Rectal smooth muscle tissue (tissue), 1 donor: ENCODE data around the gene C1QL4.
A peak's percentile ranks its signal among the peaks of the same experiment; 100 is the strongest.
"Not testable (repeated sequence)": the region's sequence is repeated elsewhere in the genome, so short reads cannot be mapped to it uniquely, and the experiment has no call there.

Source experiments
- H3K27ac ChIP-seq: one replicate; pipeline ENCODE4 v1.7.0; 2013; ENCODE audit warnings: low read depth, low read length, inconsistent platforms
- H3K27me3 ChIP-seq: one replicate; pipeline ENCODE4 v1.7.0; 2013; ENCODE audit warnings: low read length; ENCODE audit not compliant: control insufficient read depth, insufficient read depth
- H3K36me3 ChIP-seq: one replicate; pipeline ENCODE4 v1.7.0; 2013; ENCODE audit warnings: low read length; ENCODE audit not compliant: control insufficient read depth, insufficient read depth
- H3K4me1 ChIP-seq: one replicate; pipeline ENCODE4 v1.7.0; 2013; ENCODE audit warnings: low read length; ENCODE audit not compliant: control insufficient read depth, insufficient read depth
- H3K4me3 ChIP-seq: one replicate; pipeline ENCODE4 v1.7.0; 2013; ENCODE audit warnings: low read length
- H3K9ac ChIP-seq: one replicate; pipeline ENCODE4 v1.7.0; 2013; ENCODE audit warnings: low read length

Gene C1QL4

DNA sequence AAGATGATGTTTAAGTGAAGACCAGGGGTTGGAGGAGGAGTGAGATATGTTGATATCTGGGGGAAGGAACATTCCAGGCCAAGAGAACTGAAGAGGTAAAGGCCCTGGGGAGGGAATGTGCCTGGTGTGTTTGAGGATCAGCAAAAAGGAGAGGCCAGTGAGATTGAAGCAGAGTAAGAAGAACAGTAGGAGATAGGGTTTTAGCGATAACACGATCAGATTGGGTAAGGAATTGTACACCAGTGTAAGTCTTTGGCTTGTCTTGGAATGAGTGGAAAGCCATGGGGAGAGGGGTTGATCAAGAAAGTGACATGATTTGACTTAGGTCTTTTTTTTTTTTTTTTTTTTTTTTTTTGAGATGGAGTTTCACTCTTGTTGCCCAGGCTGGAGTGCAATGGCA, 9.1 kb downstream of the C1QL4 start:
- Histone ChIP-seq H3K4me1 (peaks cover 3% of the 10 kb centered on the region), H3K36me3 (no peaks in the 10 kb centered on the region), H3K4me3 (no peak overlapping the region), H3K27ac (no peak overlapping the region), H3K27me3 (no peaks in the 10 kb centered on the region), H3K9ac (no peak overlapping the region)

DNA sequence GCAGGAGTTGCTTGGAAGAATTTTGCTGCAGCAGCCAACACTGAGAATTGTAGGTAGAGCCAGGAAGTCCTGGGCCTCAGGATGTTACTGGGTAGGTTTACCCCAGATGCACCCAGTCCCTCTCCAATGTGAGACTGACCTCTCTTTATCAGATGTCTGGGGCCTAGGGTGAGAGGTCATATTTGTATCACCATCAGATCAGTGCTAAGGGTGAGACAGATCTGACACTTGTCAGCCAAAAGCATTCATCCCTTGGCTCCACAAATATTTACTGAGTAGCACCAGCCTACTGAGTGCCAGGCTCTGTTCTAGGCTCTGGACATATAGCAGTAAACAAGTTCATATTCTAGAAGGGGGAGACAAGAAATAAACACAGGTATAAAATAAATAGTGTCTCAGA, 9.6 kb downstream of the C1QL4 start:
- no peaks in the 10 kb centered on the region for H3K27me3 ChIP-seq
- peaks cover 4% of the 10 kb centered on the region for H3K4me1 ChIP-seq

DNA sequence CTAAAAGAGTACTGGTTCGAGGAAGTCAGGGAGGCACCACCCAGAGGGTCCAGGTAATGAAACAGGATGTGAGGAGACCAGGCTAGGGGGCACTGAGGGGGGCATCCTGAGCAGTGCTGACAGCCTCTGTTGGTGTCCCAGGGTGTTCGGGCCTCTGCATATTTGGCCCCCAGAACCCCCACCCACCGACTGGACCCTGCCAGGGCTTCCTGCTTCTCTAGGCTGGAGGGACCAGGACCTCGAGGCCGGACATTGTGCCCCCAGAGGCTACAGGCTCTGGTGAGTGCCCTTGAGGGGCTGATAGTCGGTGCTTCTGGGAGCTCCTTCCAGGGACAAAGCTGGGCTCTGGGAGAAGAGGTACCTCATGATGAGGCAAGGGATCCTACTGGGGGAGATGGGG, 11.4 kb downstream of the C1QL4 start:
- no peak overlapping the region for H3K9ac ChIP-seq

More for the DNA sequence above, 9.6 kb downstream of the C1QL4 start:
- no peak overlapping the region for H3K9ac ChIP-seq
- H3K4me3 ChIP-seq = no peak overlapping the region
- H3K27ac ChIP-seq = no peak overlapping the region
- H3K36me3 ChIP-seq = no peaks in the 10 kb centered on the region

DNA sequence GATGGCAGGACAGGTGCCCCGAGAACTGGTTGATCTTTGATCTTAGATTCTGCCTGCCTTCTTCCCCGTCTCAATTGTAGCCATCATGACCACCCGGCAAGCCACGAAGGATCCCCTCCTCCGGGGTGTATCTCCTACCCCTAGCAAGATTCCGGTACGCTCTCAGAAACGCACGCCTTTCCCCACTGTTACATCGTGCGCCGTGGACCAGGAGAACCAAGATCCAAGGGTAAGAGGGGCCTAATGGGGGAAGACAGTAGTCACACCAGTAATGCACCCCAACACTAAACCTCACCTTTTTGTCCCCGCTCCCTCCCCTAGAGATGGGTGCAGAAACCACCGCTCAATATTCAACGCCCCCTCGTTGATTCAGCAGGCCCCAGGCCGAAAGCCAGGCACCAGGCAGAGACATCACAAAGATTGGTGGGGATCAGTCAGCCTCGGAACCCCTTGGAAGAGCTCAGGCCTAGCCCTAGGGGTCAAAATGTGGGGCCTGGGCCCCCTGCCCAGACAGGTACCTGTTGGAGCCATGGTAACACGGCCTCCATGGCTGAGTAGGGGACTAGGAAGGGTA, 13.4 kb downstream of the C1QL4 start:
- Histone ChIP-seq H3K36me3 (no peaks in the 10 kb centered on the region), H3K27ac (no peak overlapping the region), H3K4me3 (peak overlapping the region; percentile 83), H3K27me3 (no peaks in the 10 kb centered on the region), H3K4me1 (peaks cover 9% of the 10 kb centered on the region), H3K9ac (no peak overlapping the region)

More for the DNA sequence above, 11.4 kb downstream of the C1QL4 start:
- no peaks in the 10 kb centered on the region for H3K27me3 ChIP-seq
- no peak overlapping the region for H3K4me3 ChIP-seq
- no peak overlapping the region for H3K27ac ChIP-seq
- peaks cover 9% of the 10 kb centered on the region for H3K4me1 ChIP-seq
- H3K36me3 ChIP-seq = no peaks in the 10 kb centered on the region

DNA sequence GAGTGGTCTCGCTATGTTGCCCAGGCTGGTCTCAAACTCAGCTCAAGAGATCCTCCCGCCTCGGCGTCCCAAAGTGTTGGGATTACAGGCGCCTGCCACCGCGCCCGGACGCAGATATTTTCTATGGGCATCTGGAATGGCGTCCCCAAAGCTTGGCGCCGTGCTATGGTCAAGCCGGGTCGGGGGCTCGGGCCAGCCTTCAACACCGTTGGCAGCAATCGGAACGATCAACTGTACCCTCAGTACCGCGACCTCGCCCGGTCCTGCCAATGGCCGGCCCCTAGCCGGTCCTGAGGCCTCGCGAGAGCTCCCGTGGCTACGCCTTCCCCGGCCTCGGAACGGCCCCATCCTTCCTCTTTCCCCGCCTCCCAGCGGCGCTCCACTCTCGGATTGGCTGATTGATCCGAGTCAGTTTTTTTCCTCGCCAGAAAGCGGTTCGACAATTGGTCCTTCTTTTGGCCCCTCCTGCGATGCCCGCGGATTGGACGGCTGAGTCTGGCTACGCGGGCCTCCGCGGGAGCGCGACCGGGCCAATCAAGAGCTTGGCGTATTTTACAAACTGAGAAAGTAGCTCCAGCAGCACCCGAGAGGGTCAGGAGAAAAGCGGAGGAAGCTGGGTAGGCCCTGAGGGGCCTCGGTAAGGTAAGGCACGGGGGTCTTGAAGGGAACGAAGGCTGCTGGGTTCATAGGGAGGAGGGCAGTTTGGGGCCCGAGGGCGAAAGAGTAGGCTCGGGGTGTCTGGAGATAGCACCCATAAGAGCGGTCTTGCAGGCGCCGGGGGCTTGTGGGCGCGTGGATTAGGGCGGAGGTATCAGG, 14.1 kb downstream of the C1QL4 start, which contains the start of gene TROAP:
Gene TROAP, plus strand, starts transcription at position 548 of the 816 bp plus-strand sequence. CDS start 354 bp downstream, outside the sequence.
- no peaks in the 10 kb centered on the region for H3K27me3 ChIP-seq
- H3K27ac ChIP-seq = peak within 1 kb of the TSS; percentile 56
- H3K9ac ChIP-seq = no peak within 1 kb of the TSS
- H3K36me3 ChIP-seq = no peaks in the 10 kb centered on the region
- H3K4me3 ChIP-seq = peak within 1 kb of the TSS; percentile 83
- H3K4me1 ChIP-seq = peaks cover 9% of the 10 kb centered on the region

DNA sequence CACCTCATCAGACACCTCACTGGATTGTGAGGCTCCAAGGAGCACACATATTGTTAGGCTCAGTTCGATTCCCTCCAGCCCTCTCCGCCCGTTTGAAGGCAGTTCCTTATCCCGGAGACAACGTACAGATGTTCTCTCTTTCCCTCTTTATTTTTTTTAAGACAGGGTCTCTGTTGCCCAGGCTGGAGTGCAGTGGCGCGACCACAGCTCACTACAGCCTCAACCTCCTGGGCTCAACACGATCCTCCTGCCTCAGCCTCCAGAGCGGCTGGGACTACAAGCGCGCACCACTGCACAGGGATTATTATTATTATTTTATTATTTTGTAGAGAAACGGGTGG, 14.7 kb downstream of the C1QL4 start:
- peak overlapping the region; percentile 56 for H3K27ac ChIP-seq
- H3K4me3 ChIP-seq = peak overlapping the region; percentile 83
- H3K4me1 ChIP-seq = peaks cover 9% of the 10 kb centered on the region
- H3K9ac ChIP-seq = no peak overlapping the region
- H3K27me3 ChIP-seq = no peaks in the 10 kb centered on the region
- no peaks in the 10 kb centered on the region for H3K36me3 ChIP-seq

DNA sequence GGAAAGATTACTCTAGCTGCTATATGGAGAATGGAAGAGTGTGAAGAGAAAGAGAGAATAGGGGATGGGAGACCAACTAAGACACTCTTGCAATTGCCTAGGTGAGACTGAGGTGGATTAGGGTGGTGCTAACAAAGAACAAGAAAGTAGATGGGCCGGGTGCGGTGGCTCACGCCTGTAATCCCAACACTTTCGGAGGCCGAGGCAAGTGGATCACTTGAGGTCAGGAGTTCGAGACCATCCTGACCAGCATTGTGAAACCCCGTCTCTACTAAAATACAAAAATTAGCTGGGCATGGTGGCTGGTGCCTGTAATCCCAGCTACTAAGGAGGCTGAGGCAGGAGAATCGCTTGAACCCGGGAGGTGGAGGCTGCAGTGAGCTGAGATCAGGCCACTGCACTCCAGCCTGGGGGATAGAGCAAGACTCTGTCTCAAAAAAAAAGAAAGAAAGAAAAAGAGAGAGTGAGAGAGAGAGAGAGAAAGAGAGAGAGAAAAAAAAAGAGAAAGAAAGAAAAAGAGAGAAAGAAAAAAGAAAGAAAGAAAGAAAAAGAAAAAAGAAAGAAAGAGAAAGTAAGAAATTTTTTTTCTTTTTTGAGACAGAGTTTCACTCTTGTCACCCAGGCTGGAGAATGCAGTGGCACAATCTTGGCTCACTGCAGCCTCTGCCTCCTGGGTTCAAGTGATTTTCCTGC, 16.4 kb downstream of the C1QL4 start:
- H3K4me1 ChIP-seq, H3K27me3 ChIP-seq, H3K36me3 ChIP-seq, H3K9ac ChIP-seq, H3K4me3 ChIP-seq, H3K27ac ChIP-seq: not testable (repeated sequence)

DNA sequence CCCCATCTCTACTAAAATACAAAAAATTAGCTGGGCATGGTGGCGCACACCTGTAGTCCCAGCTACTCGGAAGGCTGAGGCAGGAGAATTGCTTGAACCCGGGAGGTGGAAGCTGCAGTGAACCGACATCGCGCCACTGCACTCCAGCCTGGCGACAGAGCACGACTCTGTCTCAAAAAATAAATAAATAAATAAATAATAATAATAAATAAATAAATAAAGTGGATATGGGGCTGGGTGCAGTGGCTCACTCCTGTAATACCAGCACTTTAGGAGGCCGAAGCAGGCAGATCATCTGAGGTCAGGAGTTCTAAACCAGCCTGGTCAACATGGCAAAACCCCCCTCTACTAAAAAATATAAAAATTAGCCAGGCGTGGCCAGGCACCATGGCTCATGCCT, 19.9 kb downstream of the C1QL4 start:
- not testable (repeated sequence) for H3K36me3 ChIP-seq, H3K4me1 ChIP-seq, H3K27me3 ChIP-seq, H3K4me3 ChIP-seq, H3K9ac ChIP-seq, H3K27ac ChIP-seq

DNA sequence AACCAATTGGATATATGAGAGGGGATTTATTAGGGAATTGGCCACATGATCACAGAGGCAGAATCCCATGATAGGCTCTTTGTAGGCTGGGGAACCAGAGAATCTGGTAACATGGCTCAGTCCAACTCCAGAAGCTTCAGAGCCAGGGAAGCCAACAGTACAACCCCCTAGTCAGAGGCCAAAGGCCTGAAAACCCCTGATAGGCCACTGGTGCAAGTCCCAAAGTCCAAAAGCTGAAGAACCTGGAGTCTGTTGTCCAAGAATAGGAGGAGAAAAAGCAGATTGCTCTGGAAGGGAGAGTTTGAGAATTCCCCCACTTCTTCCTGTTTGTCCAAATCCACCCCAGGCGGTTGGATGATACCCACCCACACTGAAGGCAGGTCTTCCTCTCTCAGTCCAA, 22.2 kb downstream of the C1QL4 start:
- Histone ChIP-seq H3K4me3 (no peak overlapping the region), H3K27ac (no peak overlapping the region)

DNA sequence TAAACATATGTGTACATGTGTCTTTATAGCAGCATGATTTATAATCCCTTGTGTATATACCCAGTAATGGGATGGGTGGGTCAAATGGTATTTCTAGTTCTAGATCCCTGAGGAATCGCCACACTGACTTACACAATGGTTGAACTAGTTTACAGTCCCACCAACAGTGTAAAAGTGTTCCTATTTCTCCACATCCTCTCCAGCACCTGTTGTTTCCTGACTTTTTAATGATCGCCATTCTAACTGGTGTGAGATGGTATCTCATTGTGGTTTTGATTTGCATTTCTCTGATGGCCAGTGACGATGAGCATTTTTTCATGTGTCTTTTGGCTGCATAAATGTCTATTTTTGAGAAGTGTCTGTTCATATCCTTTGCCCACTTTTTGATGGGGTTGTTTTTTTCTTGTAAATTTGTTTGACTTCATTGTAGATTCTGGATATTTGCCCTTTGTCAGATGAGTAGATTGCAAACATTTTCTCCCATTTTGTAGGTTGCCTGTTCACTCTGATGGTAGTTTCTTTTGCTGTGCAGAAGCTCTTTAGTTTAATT, 26.5 kb downstream of the C1QL4 start:
- not testable (repeated sequence) for H3K27ac ChIP-seq, H3K27me3 ChIP-seq, H3K9ac ChIP-seq, H3K4me3 ChIP-seq, H3K4me1 ChIP-seq, H3K36me3 ChIP-seq

More for the DNA sequence above, 22.2 kb downstream of the C1QL4 start:
- Histone ChIP-seq H3K27me3 (no peaks in the 10 kb centered on the region), H3K4me1 (no peaks in the 10 kb centered on the region), H3K36me3 (no peaks in the 10 kb centered on the region), H3K9ac (no peak overlapping the region)

DNA sequence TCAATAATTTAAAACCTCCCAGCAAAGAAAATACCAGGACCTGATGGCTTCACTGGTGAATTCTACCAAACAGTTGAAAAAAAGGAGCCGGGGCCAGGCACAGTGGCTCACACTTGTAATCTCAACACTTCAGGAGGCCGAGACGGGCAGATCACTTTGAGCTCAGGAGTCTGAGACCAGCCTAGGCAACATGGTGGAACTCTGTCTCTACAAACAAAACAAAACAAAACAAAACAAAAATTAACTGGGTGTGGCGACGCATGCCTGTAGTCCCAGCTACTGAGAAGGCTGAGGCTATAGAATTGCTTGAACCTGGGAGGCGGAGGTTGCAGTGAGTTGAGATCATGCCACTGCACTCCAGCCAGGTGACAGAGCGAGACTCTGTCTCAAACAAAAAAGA, 27.6 kb downstream of the C1QL4 start:
- Histone ChIP-seq H3K4me3 (no peak overlapping the region), H3K27me3 (no peaks in the 10 kb centered on the region), H3K27ac (no peak overlapping the region)

DNA sequence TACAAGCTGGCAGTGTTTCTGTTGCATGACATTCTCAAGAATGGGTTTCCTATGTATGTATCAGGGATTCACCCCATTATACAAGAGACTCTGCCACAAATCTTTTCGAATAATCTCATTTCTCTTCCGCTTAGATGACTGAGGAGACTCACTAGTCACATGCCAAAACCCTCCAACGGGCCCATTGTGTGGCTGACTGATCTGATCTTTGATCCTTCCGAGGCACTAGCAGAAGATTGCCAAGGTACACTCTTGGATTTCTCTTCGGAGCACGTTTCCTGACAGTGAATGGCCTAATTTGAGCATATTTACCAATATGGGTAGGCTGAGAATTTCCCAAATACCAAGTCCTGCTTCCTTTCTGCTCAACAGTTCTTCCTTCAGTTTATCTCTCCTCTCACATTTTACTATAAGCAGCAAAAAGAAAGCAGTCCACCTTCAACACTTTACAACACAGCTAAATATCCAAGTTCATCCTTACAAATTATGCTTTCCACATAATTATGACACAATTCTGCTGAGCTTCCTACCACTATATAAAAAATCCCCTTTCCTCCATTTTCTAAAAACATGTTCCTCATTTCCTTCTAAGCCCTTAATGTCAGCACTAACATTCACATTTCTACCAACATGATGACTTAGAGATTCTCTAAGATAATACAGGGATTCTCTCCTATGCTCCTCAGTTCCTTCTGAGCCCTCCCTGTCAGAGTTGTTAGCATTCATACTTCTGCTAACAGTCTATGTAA, 31.1 kb downstream of the C1QL4 start:
- Histone ChIP-seq H3K27me3 (no peaks in the 10 kb centered on the region), H3K36me3 (no peaks in the 10 kb centered on the region), H3K9ac (no peak overlapping the region), H3K4me1 (no peaks in the 10 kb centered on the region), H3K27ac (no peak overlapping the region), H3K4me3 (no peak overlapping the region)

More for the DNA sequence above, 27.6 kb downstream of the C1QL4 start:
- H3K9ac ChIP-seq = no peak overlapping the region
- no peaks in the 10 kb centered on the region for H3K36me3 ChIP-seq
- no peaks in the 10 kb centered on the region for H3K4me1 ChIP-seq
